GM19455 (cell line): Measurements from ENCODE around the gene TGM1.
"Not testable (repeated sequence)": the region's sequence is repeated elsewhere in the genome, so short reads cannot be mapped to it uniquely, and the experiment has no call there.

ENCODE experiments used
- ATAC-seq: cut with Tn5 transposase; IDR thresholded peaks from one replicate; pipeline ENCODE4 v1.9.1; 2021; ENCODE audit not compliant: unreplicated experiment

The TGM1 gene

DNA sequence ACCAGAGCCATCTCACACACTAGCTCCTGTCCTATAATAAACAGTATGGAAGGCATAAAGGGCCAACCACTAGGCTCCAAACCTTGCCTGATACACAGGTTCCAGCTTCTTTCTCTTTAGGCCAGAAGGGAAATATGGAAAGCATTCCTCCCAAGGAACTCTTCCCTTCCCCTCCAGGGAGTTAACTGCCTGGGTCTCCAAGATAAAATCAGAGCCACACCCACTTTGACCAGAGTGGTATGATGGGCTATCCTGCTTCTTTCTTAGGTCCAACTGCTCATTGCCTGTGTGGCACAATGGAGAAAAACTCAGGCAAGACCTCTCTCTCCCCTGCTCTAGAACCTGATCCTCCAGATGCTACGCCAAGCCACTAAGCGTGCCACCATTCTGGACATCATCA is 55.4 kb downstream of the TGM1 start:
- ATAC-seq, result no peak

GRCh38 chr14:24207104-24207551 is 55.8 kb downstream of the TGM1 start:
- ATAC-seq, result no peak

DNA sequence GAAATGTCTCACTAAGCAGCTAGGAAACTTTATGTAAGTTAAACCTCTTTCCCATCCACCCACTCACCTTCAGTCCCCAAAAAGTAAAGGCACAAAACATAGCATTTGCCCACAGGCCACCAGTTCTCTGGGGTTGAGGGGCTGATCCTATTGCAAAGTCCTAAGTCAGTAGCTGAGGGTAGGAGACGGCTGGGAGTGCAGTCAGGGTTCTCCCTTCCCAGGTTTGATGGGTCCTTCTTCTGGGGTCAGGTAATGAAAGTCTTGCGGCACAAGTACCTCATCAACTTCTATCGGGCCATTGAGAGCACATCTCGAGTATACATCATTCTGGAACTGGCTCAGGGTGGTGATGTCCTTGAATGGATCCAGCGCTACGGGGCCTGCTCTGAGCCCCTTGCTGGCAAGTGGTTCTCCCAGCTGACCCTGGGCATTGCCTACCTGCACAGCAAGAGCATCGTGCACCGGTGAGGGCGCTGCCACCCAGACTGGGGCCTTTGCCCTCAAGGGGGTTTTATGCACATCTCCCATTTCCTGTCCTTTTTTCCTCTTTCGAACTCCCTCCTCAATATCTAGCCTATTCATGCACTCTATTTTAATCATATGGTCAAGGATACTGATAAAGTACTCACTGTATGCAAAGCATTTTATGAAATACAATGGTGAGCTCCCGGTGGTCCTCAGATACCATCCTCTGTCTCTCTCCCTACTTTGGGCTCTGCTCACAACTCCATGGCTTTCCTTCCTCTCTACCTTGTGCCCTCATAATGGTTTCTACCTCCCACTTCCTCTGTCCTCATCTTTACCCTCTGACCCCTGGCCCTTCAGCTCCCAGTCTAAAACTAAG is 56.5 kb downstream of the TGM1 start:
- no peak for ATAC-seq

- ATAC-seq, result no peak
These were observed 58.5 kb downstream of the TGM1 start for GRCh38 chr14:24204163-24205146.

DNA sequence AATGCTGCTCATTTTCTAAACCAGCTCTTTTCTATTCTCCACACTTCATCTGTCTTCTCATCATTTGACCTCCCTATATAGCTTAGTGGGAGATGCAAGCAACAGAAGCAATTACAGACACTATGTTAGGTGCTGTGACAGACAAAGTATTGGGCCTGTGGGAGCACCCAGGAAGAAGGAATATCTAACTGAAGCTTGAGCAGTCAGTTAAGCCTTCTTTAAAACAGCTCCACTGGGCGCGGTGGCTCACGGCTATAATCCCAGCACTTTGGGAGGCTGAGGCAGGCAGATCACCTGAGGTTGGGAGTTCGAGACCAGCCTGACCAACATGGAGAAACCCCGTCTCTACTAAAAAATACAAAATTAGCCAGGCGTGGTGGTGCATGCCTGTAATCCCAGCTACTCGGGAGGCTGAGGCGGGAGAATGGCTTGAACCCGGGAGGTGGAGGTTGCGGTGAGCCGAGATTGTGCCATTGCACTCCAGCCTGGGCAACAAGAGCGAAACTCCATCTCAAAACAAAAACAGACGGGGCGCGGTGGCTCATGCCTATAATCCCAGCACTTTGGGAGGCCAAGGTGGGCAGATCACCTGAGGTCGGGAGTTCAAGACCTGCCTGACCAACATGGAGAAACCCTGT is 59.6 kb downstream of the TGM1 start:
- ATAC-seq, result not testable (repeated sequence)

- not testable (repeated sequence) for ATAC-seq
These were observed 60.4 kb downstream of the TGM1 start for GRCh38 chr14:24202538-24202937.
